Neural progenitor cell (in vitro differentiated cells): ENCODE data around the gene SOD2.

ENCODE experiments used
- EZH2 ChIP-seq: fragments of 200-600 bp; sonication (generic); IDR thresholded peaks from 2 replicates; pipeline ENCODE4 v1.6.1; 2017; ENCODE audit warnings: antibody characterized with exemption, mild to moderate bottlenecking, moderate library complexity
- EZH2phosphoT487 ChIP-seq: fragments of 200-600 bp; sonication (generic); IDR thresholded peaks from 2 replicates; pipeline ENCODE4 v1.6.1; 2017; ENCODE audit warnings: antibody characterized with exemption
- TF ChIP-seq, protein P1 (sequence below): fragments of 200-600 bp; sonication (generic); IDR thresholded peaks from 2 replicates; pipeline ENCODE4 v1.5.1; 2017; ENCODE audit warnings: antibody characterized with exemption, mild to moderate bottlenecking

DNA sequence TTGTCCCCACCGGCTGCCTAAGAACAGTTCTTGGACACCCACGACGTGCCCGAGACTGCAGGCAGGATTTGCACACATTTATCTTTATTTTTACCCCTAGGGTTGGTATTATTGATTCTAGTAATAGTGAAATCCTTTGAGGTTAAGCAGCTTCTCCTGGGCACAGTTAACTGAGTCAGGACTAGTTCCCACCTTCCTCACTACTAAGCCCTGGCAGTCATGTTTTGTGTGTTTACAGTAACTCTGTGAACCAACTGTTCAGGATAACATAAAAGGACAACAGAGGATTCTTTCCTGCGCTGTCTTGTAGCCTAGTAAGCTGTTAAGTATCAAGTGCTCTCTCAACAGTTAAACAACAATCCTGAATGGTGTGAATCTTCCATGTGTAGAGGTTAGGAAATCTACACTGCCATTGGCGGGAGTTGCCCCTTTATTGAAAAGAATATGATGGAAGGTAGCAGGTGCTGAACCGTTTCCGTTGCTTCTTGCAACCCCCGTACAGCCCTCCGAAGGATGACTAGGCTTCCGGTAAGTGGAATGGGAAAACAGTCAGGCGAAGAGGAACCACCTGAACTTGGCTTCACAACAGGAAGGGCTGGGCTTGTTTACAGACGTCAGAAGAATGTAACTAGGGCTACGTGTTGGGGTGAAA, 979 bp upstream of the SOD2 start:
- TF ChIP-seq EZH2 (no peak), EZH2phosphoT487 (no peak)
- TF ChIP-seq, protein P1, sequence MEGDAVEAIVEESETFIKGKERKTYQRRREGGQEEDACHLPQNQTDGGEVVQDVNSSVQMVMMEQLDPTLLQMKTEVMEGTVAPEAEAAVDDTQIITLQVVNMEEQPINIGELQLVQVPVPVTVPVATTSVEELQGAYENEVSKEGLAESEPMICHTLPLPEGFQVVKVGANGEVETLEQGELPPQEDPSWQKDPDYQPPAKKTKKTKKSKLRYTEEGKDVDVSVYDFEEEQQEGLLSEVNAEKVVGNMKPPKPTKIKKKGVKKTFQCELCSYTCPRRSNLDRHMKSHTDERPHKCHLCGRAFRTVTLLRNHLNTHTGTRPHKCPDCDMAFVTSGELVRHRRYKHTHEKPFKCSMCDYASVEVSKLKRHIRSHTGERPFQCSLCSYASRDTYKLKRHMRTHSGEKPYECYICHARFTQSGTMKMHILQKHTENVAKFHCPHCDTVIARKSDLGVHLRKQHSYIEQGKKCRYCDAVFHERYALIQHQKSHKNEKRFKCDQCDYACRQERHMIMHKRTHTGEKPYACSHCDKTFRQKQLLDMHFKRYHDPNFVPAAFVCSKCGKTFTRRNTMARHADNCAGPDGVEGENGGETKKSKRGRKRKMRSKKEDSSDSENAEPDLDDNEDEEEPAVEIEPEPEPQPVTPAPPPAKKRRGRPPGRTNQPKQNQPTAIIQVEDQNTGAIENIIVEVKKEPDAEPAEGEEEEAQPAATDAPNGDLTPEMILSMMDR, result no peak
